Activated CD8-positive, alpha-beta T cell treated with anti-CD3 and anti-CD28 coated beads, Interleukin-2, amount 10 ng/mL, durations not matched to agents 7 days and 5 days (primary cell): ENCODE data around the gene C10orf71. TPM values are rescaled to one million over a fixed set of nuclear protein-coding genes. Genes with fewer than 3 reads are reported as not detected.

Experiments used
- ATAC-seq: fragments of 150-1000 bp; cut with Tn5 transposase; one replicate; pipeline ENCODE4 v1.10.0; 2021; ENCODE audit warnings: moderate library complexity
- CTCF ChIA-PET: fragments of 350-600 bp; sonication (Branson Sonifier 250); formaldehyde crosslinking; loops from one replicate; lab custom pipeline; 2021; ENCODE audit warnings: antibody characterized with exemption; lab: Charles Lee
- POLR2A ChIA-PET: fragments of 350-600 bp; sonication (Branson Sonifier 250); formaldehyde crosslinking; loops from one replicate; lab custom pipeline; 2021; ENCODE audit warnings: antibody characterized with exemption; lab: Charles Lee
- DNase-seq: peaks from one replicate; pipeline ENCODE4 v3.0.0-alpha.2; 2020
- H3K27ac Mint-ChIP-seq: one replicate; pipeline ENCODE4 v1.8.0; 2021; ENCODE audit warnings: mild to moderate bottlenecking, mixed read lengths
- H3K27me3 Mint-ChIP-seq: one replicate; pipeline ENCODE4 v1.8.0; 2021; ENCODE audit warnings: low read depth, mixed read lengths
- H3K36me3 Mint-ChIP-seq: one replicate; pipeline ENCODE4 v1.8.0; 2021; ENCODE audit warnings: low read depth, mixed read lengths
- H3K4me1 Mint-ChIP-seq: one replicate; pipeline ENCODE4 v1.8.0; 2021; ENCODE audit warnings: low read depth, mixed read lengths
- H3K4me3 Mint-ChIP-seq: one replicate; pipeline ENCODE4 v1.8.0; 2021; ENCODE audit warnings: mild to moderate bottlenecking, mixed read lengths
- H3K9me3 Mint-ChIP-seq: one replicate; pipeline ENCODE4 v1.8.0; 2022; ENCODE audit warnings: mixed read lengths; ENCODE audit not compliant: insufficient read depth
- total RNA-seq, 2 experiments: library from RNA; stranded (reverse); gene quantifications; one replicate each; pipeline ENCODE4 v1.2.3, GENCODE V29; 2021

C10orf71 gene
- total RNA-seq, 2 experiments from 2014 or later = not detected

DNA sequence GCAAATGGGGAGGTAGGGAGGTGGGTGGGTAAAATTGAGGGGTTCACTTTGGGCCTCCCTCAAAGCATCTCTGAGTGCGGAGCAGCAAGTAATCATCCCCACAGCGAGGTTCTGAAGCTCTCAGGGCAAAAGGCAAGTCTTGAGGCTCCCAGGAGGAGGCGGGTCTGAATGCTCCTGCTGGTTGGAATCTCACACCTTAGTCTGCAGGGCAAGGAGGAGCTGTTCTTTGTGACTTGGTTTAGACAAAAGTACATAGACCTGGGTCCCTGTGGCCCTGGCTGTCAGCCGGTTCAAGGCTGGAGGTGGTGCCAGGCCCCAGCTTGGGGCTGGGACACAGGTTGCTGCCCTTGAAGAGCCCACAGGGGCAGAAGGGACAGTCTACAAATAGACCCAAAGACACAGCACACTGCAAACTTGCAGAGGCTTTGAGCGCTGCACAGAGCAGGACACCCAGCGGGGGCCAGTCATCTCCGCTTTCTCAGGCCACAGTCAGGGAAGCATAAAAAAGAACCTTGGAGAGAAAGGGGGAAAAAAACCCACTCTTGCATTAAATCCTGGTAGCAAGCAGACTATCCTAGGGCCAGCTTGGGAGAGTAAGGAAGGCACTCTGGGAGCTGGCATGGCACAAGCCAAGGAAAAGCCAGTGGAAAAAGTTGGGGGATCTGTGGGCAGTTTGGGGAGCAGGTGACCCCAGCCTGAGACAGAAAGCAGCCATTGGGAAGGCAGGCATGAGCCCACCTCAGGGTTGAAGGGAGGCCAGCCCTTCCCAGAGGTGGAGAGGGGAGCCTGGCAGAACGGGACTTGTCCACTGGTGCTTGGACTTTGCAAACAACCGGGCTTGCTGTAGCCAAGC lies 926 bp upstream of the C10orf71 start:
- H3K9me3 Mint-ChIP-seq = no peaks in the 10 kb centered on the region
- no peak overlapping the region for H3K4me3 Mint-ChIP-seq
- ATAC-seq = no peak
- ChIA-PET POLR2A (no interaction called here), CTCF (no interaction called here)
- H3K27ac Mint-ChIP-seq = no peak overlapping the region
- no peak for DNase-seq
- no peaks in the 10 kb centered on the region for H3K36me3 Mint-ChIP-seq
- H3K4me1 Mint-ChIP-seq = peaks cover 15% of the 10 kb centered on the region
- H3K27me3 Mint-ChIP-seq = peaks cover 9% of the 10 kb centered on the region

DNA sequence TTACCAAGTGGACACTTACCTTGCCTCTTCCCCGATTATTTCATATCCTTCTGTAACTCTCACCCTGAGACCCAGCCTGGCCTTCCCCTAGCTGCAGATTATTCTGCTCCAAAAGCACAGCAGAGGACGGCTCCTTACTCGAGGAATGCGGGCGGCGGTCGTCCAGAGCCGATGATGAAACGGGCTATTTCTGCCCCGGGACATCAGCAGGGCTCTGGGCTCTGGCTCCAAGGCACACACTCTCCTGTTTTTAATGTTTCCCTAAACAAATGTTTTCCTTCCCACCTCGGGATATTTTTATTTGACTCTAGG lies 343 bp upstream of the C10orf71 start:
- no peak overlapping the region for H3K4me3 Mint-ChIP-seq

DNA sequence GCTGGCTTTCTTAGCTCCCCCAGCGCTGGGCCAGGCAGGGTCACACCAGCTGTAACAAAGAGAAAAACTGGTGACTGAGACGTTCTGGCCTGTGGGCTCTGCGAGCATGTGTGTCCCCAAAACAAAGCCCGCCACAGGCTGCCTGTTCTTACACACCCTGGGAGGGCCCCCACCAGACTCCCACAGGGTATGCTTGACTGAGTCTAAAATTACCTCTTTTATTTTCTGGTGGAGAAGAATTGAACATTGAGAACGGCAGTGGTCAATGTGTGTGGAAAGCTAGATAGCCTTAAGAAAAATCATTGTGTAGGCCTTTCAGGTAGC lies 808 bp downstream of the C10orf71 start:
- ChIA-PET POLR2A (no interaction called here), CTCF (no interaction called here)
- H3K4me1 Mint-ChIP-seq = peaks cover 15% of the 10 kb centered on the region
- no peak overlapping the region for H3K27ac Mint-ChIP-seq
- no peaks in the 10 kb centered on the region for H3K36me3 Mint-ChIP-seq
- ATAC-seq = no peak
- no peak overlapping the region for H3K4me3 Mint-ChIP-seq
- DNase-seq = no peak
- no peaks in the 10 kb centered on the region for H3K9me3 Mint-ChIP-seq
- peaks cover 19% of the 10 kb centered on the region for H3K27me3 Mint-ChIP-seq

More for the DNA sequence above, 343 bp upstream of the C10orf71 start:
- no peak for ATAC-seq
- no peak for DNase-seq
- Mint-ChIP-seq H3K9me3 (no peaks in the 10 kb centered on the region), H3K36me3 (no peaks in the 10 kb centered on the region), H3K27ac (no peak overlapping the region), H3K4me1 (peaks cover 15% of the 10 kb centered on the region), H3K27me3 (peaks cover 10% of the 10 kb centered on the region)
- CTCF ChIA-PET = no interaction called here
- POLR2A ChIA-PET = no interaction called here

DNA sequence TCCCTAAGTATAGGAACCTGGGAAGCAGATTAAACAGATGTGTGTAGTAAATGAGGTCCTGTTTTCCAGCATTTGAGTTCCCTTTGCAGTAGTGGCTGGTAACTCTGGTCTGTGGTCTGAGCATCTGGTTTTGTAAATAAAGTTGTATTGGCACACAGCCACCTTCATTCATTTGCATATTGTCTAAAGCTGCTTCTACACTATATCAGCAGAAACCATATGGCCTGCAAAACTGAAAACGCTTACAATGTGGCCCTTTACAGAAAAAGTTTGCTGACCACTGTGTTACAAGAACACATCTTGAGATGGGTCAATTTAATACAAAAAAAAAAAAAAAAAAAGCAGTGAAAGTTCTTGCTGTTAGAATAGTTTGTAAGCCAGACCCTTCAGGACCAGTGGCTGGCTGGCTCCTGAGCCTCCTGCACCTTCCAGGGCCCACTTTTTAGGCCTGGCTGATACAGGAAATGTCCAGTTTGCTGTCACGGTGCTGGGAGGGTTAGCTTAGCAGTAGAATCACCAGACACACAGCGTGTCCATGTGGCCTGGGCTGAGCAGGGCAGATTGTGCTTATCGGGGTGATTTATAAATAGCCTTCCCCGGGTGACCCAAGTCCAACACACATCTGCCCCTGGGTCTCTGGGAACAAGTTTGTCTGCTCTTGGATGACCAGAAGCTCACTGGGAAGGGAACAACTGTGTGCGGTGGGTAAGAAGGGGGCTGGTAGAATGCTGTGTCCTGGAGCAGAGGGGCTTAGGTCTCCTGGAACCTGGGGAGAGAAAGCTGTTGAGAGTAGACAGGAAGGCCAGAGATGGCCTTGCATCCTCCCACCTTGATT lies 1.4 kb downstream of the C10orf71 start:
- Mint-ChIP-seq H3K27ac (no peak overlapping the region), H3K27me3 (peaks cover 22% of the 10 kb centered on the region), H3K36me3 (no peaks in the 10 kb centered on the region), H3K4me3 (no peak overlapping the region), H3K4me1 (peaks cover 11% of the 10 kb centered on the region), H3K9me3 (no peaks in the 10 kb centered on the region)
- no peak for ATAC-seq
- DNase-seq = no peak
- CTCF ChIA-PET = no interaction called here
- POLR2A ChIA-PET = no interaction called here

DNA sequence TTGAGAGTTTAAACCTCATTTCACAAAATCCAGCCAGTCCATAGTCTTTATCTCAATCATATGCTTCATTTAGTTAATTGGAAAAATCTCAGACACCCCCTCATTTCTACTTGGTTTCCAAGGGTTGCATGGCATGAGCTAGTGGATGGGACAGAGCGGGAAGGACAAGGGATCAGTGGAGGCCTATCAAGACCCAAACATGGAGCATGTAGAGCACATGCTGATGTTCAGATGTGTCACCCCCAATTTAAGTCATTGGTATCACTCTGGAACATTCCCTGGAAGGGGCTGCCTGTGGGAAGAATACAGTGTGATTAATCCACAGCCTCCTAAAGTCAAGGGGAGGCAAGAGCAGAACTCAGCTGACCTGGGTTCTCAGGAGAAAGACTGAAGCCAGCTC lies 2.3 kb downstream of the C10orf71 start:
- Mint-ChIP-seq H3K27ac (no peak overlapping the region), H3K4me1 (peaks cover 2% of the 10 kb centered on the region), H3K36me3 (no peaks in the 10 kb centered on the region), H3K27me3 (peaks cover 22% of the 10 kb centered on the region), H3K9me3 (no peaks in the 10 kb centered on the region), H3K4me3 (no peak overlapping the region)
- POLR2A ChIA-PET = interaction anchor here (0.5 kb wide), 1 partner anchor 63 kb away, joined by 3 read pairs; no protein-coding TSS in a partner anchor
- CTCF ChIA-PET = no interaction called here
- DNase-seq (no peak), ATAC-seq (no peak)

DNA sequence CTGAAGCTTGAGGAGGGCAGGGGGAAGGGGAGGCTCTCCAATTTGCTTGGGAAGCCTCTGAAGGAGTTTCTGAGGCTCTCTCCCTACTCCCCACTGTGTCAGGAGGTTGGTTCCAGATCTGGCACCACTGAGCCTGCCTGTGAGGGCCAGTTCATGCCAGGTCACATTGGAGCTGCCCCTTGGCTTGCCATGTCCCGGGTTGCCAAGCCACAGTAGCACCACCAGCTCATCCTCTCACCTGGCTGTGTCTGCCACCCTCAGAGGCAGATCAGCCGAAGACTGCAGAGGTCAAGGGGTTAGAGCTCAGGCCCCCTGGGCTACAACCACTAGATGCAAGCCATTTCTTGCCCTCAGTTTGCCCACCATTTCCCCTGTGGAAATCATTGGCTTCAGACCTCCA lies 3.1 kb downstream of the C10orf71 start:
- ATAC-seq (no peak), DNase-seq (no peak)
- POLR2A ChIA-PET = no interaction called here
- Mint-ChIP-seq H3K4me1 (no peaks in the 10 kb centered on the region), H3K27me3 (peaks cover 21% of the 10 kb centered on the region), H3K27ac (no peak overlapping the region), H3K4me3 (no peak overlapping the region), H3K9me3 (no peaks in the 10 kb centered on the region), H3K36me3 (no peaks in the 10 kb centered on the region)
- CTCF ChIA-PET = no interaction called here

DNA sequence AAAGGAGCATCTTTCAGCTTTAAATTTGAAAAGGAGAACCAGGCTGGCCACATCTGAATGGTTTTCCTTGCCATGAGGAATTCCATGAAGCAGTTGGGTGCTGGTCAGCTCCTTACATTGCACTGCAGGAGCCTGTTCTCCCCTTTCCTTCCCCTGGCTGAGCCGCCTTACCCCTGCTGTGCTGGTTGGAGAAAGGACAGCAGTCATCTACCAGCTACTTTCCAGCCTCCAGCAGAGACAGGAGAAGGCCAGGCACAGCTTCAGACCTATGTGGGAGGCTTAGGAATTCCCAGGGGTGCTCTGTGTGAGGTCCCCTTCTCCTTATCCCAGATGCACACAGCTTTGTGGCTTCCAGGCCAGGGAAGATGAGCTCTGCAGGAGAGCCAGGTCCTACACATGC lies 4.7 kb downstream of the C10orf71 start:
- H3K9me3 Mint-ChIP-seq = no peaks in the 10 kb centered on the region
- H3K4me1 Mint-ChIP-seq = peaks cover 12% of the 10 kb centered on the region

DNA sequence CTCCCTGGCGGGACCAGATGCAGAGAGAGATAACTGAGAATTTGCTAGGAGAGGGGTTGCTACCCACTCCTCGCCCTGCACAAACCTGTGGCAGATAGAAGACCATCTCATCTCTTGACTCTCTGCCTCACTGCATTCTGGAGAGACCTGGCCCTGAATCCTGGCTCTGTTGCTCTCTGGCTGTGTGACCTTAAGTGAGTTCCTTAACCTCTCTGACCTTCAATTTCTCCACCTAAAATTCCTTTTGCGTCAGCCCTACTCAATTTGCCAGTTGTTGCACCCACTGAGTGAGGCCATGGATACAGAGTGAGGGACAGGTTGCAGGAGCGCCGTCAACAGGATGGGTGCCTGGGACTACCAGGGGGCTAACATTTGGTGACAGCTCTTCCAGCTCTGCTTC lies 5.2 kb downstream of the C10orf71 start:
- ATAC-seq = no peak
- Mint-ChIP-seq H3K4me1 (peaks cover 16% of the 10 kb centered on the region), H3K27me3 (peaks cover 17% of the 10 kb centered on the region), H3K36me3 (no peaks in the 10 kb centered on the region), H3K9me3 (no peaks in the 10 kb centered on the region), H3K27ac (no peak overlapping the region), H3K4me3 (no peak overlapping the region)
- ChIA-PET POLR2A (no interaction called here), CTCF (no interaction called here)
- no peak for DNase-seq

More for the DNA sequence above, 4.7 kb downstream of the C10orf71 start:
- Mint-ChIP-seq H3K36me3 (no peaks in the 10 kb centered on the region), H3K4me3 (no peak overlapping the region), H3K27me3 (peaks cover 17% of the 10 kb centered on the region), H3K27ac (no peak overlapping the region)
- DNase-seq = no peak
- ChIA-PET POLR2A (interaction anchor here (0.7 kb wide), 1 partner anchor 310 kb away, joined by 3 read pairs; no protein-coding TSS in a partner anchor), CTCF (no interaction called here)
- no peak for ATAC-seq

DNA sequence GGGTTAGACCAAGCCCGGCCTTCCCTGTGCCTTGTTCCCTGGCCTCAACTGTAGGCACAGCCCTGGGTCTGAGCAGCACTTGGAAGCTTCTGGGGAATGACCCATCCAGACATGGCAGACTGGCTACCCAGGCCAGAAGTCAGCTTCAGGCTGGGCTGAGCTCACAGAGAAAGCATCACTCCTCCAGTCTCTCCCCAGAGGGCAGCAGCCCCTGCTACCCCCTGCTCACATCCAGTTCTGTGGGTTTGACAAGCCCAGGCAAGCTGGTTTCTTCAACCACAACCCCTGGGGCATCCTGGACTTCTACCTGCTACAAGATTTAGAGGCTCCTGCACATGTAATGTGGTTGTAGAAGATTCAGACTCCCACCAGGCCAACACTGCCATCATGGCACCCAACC lies 9.0 kb downstream of the C10orf71 start:
- no peak for ATAC-seq

DNA sequence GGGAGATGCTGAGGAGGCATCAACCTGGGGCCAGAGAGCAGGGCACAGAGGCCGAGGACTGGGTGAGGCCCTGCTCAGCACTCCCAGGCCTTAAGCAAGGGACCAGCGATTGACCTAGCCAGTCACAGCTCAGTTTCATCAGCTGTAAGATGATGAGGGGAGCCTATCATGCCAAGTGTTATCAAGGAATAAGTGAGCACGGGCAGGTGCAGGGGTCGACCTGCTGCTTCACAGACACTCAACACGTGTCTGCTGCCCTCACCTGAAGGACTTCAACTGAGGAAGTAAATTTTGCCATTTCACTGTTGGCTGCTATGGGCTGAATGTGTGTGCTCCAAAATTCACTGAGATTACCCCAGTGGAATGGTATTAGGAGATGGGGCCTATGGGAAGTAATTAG lies 9.9 kb downstream of the C10orf71 start:
- CTCF ChIA-PET = interaction anchor here (0.6 kb wide), 1 partner anchor 651 kb away, joined by 3 read pairs; no protein-coding TSS in a partner anchor
- Mint-ChIP-seq H3K9me3 (no peaks in the 10 kb centered on the region), H3K4me1 (peaks cover 44% of the 10 kb centered on the region), H3K4me3 (no peak overlapping the region), H3K27ac (peak overlapping the region; percentile 88), H3K36me3 (no peaks in the 10 kb centered on the region), H3K27me3 (peaks cover 22% of the 10 kb centered on the region)
- no peak for ATAC-seq
- no peak for DNase-seq
- POLR2A ChIA-PET = interaction anchor here (0.5 kb wide), 1 partner anchor 187 kb away, joined by 3 read pairs; no protein-coding TSS in a partner anchor

More for the DNA sequence above, 9.0 kb downstream of the C10orf71 start:
- ChIA-PET POLR2A (no interaction called here), CTCF (interaction anchor here (0.6 kb wide), 1 partner anchor 650 kb away, joined by 3 read pairs; no protein-coding TSS in a partner anchor)
- no peak overlapping the region for H3K4me3 Mint-ChIP-seq
- peak overlapping the region; percentile 45 for H3K27ac Mint-ChIP-seq
- H3K27me3 Mint-ChIP-seq = peaks cover 20% of the 10 kb centered on the region
- H3K9me3 Mint-ChIP-seq = no peaks in the 10 kb centered on the region
- H3K4me1 Mint-ChIP-seq = peaks cover 44% of the 10 kb centered on the region
- no peaks in the 10 kb centered on the region for H3K36me3 Mint-ChIP-seq
- DNase-seq = no peak

DNA sequence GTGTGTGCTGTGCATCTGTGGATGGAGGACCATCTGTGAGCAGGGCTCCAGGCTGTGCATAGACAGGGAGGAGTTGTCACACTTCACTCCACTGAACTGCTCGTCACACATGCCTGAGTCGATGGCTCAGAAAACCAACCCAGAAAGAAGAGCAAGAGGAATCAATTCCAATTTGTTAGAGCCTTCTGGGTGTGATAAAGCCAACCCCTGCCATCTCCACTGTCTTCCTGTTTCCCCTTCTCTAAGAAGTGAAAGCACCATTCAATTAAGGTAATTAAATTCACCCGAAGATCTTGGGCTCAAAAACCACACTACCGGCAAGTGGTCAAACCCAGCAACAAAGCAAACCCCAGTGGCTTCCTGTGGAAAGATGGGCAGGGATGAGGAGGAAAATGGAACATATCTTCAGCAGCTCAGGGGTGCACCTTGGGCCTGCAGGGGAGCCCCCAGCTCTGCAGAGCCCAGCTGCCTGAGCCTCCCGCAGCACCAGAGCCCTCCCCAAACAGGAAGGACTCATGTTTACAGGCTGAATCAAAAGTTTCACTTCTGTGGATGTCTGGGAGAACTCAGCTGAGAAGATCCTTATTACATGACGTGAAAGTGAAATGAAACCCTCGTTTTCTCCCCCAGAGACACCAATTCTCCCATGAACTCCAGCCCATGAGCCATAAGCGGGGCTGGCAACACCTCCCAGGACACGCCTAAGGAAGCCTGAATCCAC lies 10.9 kb downstream of the C10orf71 start:
- DNase-seq = peak; percentile 82
- Mint-ChIP-seq H3K4me1 (peaks cover 44% of the 10 kb centered on the region), H3K27me3 (peaks cover 14% of the 10 kb centered on the region), H3K4me3 (peak overlapping the region; percentile 27), H3K36me3 (no peaks in the 10 kb centered on the region), H3K27ac (peak overlapping the region; percentile 88), H3K9me3 (no peaks in the 10 kb centered on the region)
- peak; percentile 93 for ATAC-seq
- POLR2A ChIA-PET = no interaction called here
- CTCF ChIA-PET = no interaction called here
